HepG2 (cell line): Measurements from ENCODE around the gene ENKUR. TPM values are rescaled to one million over a fixed set of nuclear protein-coding genes. Genes with fewer than 3 reads are reported as not detected.

Experiments
- AHR ChIP-seq: IDR thresholded peaks from 2 replicates; pipeline ENCODE4 v1.6.1; 2018; ENCODE audit warnings: missing genetic modification reagents, missing compliant biosample characterization
- FIP1L1 ChIP-seq: fragments of 200-400 bp; formaldehyde crosslinking; IDR thresholded peaks from 2 replicates; pipeline ENCODE4 v1.6.1; 2018; ENCODE audit warnings: low read depth, mild to moderate bottlenecking, low read length, moderate library complexity, borderline replicate concordance; ENCODE audit not compliant: insufficient read depth
- FOXA3 ChIP-seq: IDR thresholded peaks from 2 replicates; pipeline ENCODE4 v1.6.1; 2016; ENCODE audit warnings: missing genetic modification reagents, missing compliant biosample characterization
- GTF2F1 ChIP-seq: fragments of 150-350 bp; IDR thresholded peaks from 2 replicates; pipeline ENCODE4 v1.6.1; 2014; ENCODE audit warnings: low read length
- HNRNPUL1 ChIP-seq: fragments of 200-400 bp; formaldehyde crosslinking; IDR thresholded peaks from 2 replicates; pipeline ENCODE4 v1.6.1; 2017; ENCODE audit warnings: low read depth, mild to moderate bottlenecking, low read length, moderate library complexity
- KLF16 ChIP-seq, 2 experiments: sonication (generic) in 1 of 2; formaldehyde crosslinking in 1 of 2; IDR thresholded peaks; 2 replicates each; pipeline versions ENCODE4 v1.6.1 to v1.8.0; 2016 to 2023; ENCODE audit warnings: missing genetic modification reagents in 2 of 2, missing compliant biosample characterization in 1 of 2
- MEIS2 ChIP-seq: sonication (generic); formaldehyde crosslinking; IDR thresholded peaks from 2 replicates; pipeline ENCODE4 v1.9.0; 2021; ENCODE audit warnings: mild to moderate bottlenecking, missing genetic modification reagents
- NFYB ChIP-seq: sonication (generic); formaldehyde crosslinking; IDR thresholded peaks from 2 replicates; pipeline ENCODE4 v1.4.0; 2020; ENCODE audit warnings: missing genetic modification reagents
- SIX4 ChIP-seq: sonication (generic); formaldehyde crosslinking; IDR thresholded peaks from 2 replicates; pipeline ENCODE4 v1.4.0; 2020; ENCODE audit warnings: missing genetic modification reagents
- SOX5 ChIP-seq: IDR thresholded peaks from 2 replicates; pipeline ENCODE4 v1.6.1; 2016; ENCODE audit warnings: borderline replicate concordance
- U2AF2 ChIP-seq: fragments of 200-400 bp; formaldehyde crosslinking; IDR thresholded peaks from 2 replicates; pipeline ENCODE4 v1.6.1; 2017; ENCODE audit warnings: low read depth, mild to moderate bottlenecking, low read length
- ZFP82 ChIP-seq: sonication (generic); formaldehyde crosslinking; IDR thresholded peaks from 2 replicates; pipeline ENCODE4 v1.5.1; 2020; ENCODE audit warnings: mild to moderate bottlenecking, missing genetic modification reagents, borderline replicate concordance
- ZHX1 ChIP-seq: sonication (generic); formaldehyde crosslinking; IDR thresholded peaks from 2 replicates; pipeline ENCODE4 v1.8.1; 2022; ENCODE audit warnings: low read depth, mild to moderate bottlenecking, missing genetic modification reagents
- ZNF33A ChIP-seq: sonication (generic); formaldehyde crosslinking; IDR thresholded peaks from 2 replicates; pipeline ENCODE4 v1.5.1; 2020; ENCODE audit warnings: missing genetic modification reagents, mild to moderate bottlenecking, moderate library complexity, borderline replicate concordance
- ZNF607 ChIP-seq: sonication (generic); formaldehyde crosslinking; IDR thresholded peaks from 2 replicates; pipeline ENCODE4 v1.5.1; 2020; ENCODE audit warnings: missing genetic modification reagents, mild to moderate bottlenecking, borderline replicate concordance
- ZNF839 ChIP-seq: sonication (generic); formaldehyde crosslinking; IDR thresholded peaks from 2 replicates; pipeline ENCODE4 v1.4.0; 2020; ENCODE audit warnings: missing genetic modification reagents, mild to moderate bottlenecking, borderline replicate concordance
- ZNF878 ChIP-seq: sonication (generic); formaldehyde crosslinking; IDR thresholded peaks from 2 replicates; pipeline ENCODE4 v1.8.1; 2023; ENCODE audit warnings: mild to moderate bottlenecking, missing genetic modification reagents, moderate library complexity
- polyA plus RNA-seq, 8 experiments: library from polyadenylated mRNA; depleted of rRNA in 3 of 8; stranded (reverse) in 7 of 8; unstranded in 1 of 8; fragments of >200 nt; fragmentation: Illumina TruSeq in 4 of 8; extraction: Trizol in 4 of 8; gene quantifications; 2 replicates each; pipeline versions ENCODE4 v1.2.1 to v1.2.3, GENCODE V29; 2011 to 2016; ENCODE audit warnings: low read depth in 4 of 8, missing spikeins in 1 of 8, mixed read lengths in 1 of 8; ENCODE audit not compliant: insufficient read depth in 1 of 8
- total RNA-seq, 5 experiments: library from RNA; depleted of rRNA; stranded (reverse); fragments of >200 nt; fragmentation: Illumina TruSeq; extraction: Trizol; gene quantifications; 2 replicates each; pipeline ENCODE4 v1.2.3, GENCODE V29; 2016; ENCODE audit warnings: low read depth in 1 of 5
- TF ChIP-seq, protein P1 (sequence below): IDR thresholded peaks from 2 replicates; pipeline ENCODE4 v1.6.1; 2012; ENCODE audit warnings: low read length, improper control_type of control experiment
- TF ChIP-seq, protein P2 (sequence below): sonication (generic); formaldehyde crosslinking; IDR thresholded peaks from 2 replicates; pipeline ENCODE4 v1.9.0; 2021; ENCODE audit warnings: missing genetic modification reagents, borderline replicate concordance
- TF ChIP-seq, protein P3 (sequence below): sonication (generic); formaldehyde crosslinking; IDR thresholded peaks from 2 replicates; pipeline ENCODE4 v1.4.0; 2020; ENCODE audit warnings: missing genetic modification reagents, borderline replicate concordance

Gene ENKUR
- total and polyA plus RNA-seq, 2 of the 13 experiments (the other 11 are each of a cell fraction or from before 2014, with no cell fraction given) = 0.15 TPM

- TF ChIP-seq, protein P1, sequence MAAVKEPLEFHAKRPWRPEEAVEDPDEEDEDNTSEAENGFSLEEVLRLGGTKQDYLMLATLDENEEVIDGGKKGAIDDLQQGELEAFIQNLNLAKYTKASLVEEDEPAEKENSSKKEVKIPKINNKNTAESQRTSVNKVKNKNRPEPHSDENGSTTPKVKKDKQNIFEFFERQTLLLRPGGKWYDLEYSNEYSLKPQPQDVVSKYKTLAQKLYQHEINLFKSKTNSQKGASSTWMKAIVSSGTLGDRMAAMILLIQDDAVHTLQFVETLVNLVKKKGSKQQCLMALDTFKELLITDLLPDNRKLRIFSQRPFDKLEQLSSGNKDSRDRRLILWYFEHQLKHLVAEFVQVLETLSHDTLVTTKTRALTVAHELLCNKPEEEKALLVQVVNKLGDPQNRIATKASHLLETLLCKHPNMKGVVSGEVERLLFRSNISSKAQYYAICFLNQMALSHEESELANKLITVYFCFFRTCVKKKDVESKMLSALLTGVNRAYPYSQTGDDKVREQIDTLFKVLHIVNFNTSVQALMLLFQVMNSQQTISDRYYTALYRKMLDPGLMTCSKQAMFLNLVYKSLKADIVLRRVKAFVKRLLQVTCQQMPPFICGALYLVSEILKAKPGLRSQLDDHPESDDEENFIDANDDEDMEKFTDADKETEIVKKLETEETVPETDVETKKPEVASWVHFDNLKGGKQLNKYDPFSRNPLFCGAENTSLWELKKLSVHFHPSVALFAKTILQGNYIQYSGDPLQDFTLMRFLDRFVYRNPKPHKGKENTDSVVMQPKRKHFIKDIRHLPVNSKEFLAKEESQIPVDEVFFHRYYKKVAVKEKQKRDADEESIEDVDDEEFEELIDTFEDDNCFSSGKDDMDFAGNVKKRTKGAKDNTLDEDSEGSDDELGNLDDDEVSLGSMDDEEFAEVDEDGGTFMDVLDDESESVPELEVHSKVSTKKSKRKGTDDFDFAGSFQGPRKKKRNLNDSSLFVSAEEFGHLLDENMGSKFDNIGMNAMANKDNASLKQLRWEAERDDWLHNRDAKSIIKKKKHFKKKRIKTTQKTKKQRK = no peak
- TF ChIP-seq HNRNPUL1 = no peak
- TF ChIP-seq ZNF878 (CRISPR knock-in tag) = no peak
- no peak for TF ChIP-seq ZFP82 (CRISPR knock-in tag)
- TF ChIP-seq MEIS2 (CRISPR knock-in tag) = no peak
- TF ChIP-seq AHR (CRISPR knock-in tag) = no peak
- TF ChIP-seq ZNF607 (CRISPR knock-in tag) = no peak
- no peak for TF ChIP-seq GTF2F1
- no peak for TF ChIP-seq FIP1L1
- no peak for TF ChIP-seq U2AF2
- no peak for TF ChIP-seq KLF16 (CRISPR knock-in tag; IDR thresholded peaks at IDR 0.05)
- TF ChIP-seq, protein P2, sequence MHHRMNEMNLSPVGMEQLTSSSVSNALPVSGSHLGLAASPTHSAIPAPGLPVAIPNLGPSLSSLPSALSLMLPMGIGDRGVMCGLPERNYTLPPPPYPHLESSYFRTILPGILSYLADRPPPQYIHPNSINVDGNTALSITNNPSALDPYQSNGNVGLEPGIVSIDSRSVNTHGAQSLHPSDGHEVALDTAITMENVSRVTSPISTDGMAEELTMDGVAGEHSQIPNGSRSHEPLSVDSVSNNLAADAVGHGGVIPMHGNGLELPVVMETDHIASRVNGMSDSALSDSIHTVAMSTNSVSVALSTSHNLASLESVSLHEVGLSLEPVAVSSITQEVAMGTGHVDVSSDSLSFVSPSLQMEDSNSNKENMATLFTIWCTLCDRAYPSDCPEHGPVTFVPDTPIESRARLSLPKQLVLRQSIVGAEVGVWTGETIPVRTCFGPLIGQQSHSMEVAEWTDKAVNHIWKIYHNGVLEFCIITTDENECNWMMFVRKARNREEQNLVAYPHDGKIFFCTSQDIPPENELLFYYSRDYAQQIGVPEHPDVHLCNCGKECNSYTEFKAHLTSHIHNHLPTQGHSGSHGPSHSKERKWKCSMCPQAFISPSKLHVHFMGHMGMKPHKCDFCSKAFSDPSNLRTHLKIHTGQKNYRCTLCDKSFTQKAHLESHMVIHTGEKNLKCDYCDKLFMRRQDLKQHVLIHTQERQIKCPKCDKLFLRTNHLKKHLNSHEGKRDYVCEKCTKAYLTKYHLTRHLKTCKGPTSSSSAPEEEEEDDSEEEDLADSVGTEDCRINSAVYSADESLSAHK (CRISPR knock-in tag) = no peak
- peak; percentile 41; the same call in 1 of the 2 replicates for TF ChIP-seq SOX5 (CRISPR knock-in tag)
- no peak for TF ChIP-seq ZHX1 (CRISPR knock-in tag)
- TF ChIP-seq FOXA3 (CRISPR knock-in tag) = 0 out of 2 replicates have a peak, but pooled peaks have one; percentile 27
- no peak for TF ChIP-seq NFYB (CRISPR knock-in tag)
- no peak for TF ChIP-seq ZNF839 (CRISPR knock-in tag)
- TF ChIP-seq SIX4 (CRISPR knock-in tag) = no peak
- no peak for TF ChIP-seq ZNF33A
- TF ChIP-seq, protein P3, sequence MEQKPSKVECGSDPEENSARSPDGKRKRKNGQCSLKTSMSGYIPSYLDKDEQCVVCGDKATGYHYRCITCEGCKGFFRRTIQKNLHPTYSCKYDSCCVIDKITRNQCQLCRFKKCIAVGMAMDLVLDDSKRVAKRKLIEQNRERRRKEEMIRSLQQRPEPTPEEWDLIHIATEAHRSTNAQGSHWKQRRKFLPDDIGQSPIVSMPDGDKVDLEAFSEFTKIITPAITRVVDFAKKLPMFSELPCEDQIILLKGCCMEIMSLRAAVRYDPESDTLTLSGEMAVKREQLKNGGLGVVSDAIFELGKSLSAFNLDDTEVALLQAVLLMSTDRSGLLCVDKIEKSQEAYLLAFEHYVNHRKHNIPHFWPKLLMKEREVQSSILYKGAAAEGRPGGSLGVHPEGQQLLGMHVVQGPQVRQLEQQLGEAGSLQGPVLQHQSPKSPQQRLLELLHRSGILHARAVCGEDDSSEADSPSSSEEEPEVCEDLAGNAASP (CRISPR knock-in tag) = no peak
Observed at GRCh38 chr10:24973163-24973562, 42.8 kb downstream of the ENKUR start (continued).
